Natural killer cell (primary cell): ENCODE data around the gene GINS1. TPM values are rescaled to one million over a fixed set of nuclear protein-coding genes. Genes with fewer than 3 reads are reported as not detected.

ENCODE experiments used
- ATAC-seq, 3 donors: fragments of 150-1000 bp in 2 of 3; fragments of 200-7000 bp in 1 of 3; cut with Tn5 transposase; 1 replicate in 1 of 3; 2 replicates in 2 of 3; pipeline ENCODE4 v1.10.0; 2021; ENCODE audit warnings: mild to moderate bottlenecking in 2 of 3, moderate library complexity in 2 of 3
- DNase-seq, 2 donors: peaks; one replicate each; pipeline versions ENCODE4 v3.0.0 to v3.0.0-alpha.2; 2013 to 2021; ENCODE audit warnings: mixed read lengths in 1 of 2
- H3K27ac ChIP-seq: one replicate; pipeline ENCODE4 v1.5.1; 2013; ENCODE audit warnings: mild to moderate bottlenecking, low read length
- H3K27me3 ChIP-seq: one replicate; pipeline ENCODE4 v1.6.1; 2013; ENCODE audit warnings: low read length; ENCODE audit not compliant: control insufficient read depth, insufficient read depth
- H3K36me3 ChIP-seq: one replicate; pipeline ENCODE4 v1.6.1; 2013; ENCODE audit warnings: low read length; ENCODE audit not compliant: control insufficient read depth, insufficient read depth
- H3K4me1 ChIP-seq: one replicate; pipeline ENCODE4 v1.6.1; 2013; ENCODE audit warnings: low read length; ENCODE audit not compliant: control insufficient read depth, insufficient read depth
- H3K4me3 ChIP-seq: one replicate; pipeline ENCODE4 v1.5.1; 2013; ENCODE audit warnings: low read length
- H3K9me3 ChIP-seq: one replicate; pipeline ENCODE4 v1.6.1; 2013; ENCODE audit warnings: low read length; ENCODE audit not compliant: control insufficient read depth, insufficient read depth
- H3K27ac Mint-ChIP-seq, 2 donors: one replicate each; pipeline ENCODE4 v1.8.0; 2022; ENCODE audit warnings: mild to moderate bottlenecking in 2 of 2, mixed read lengths in 2 of 2, moderate library complexity in 1 of 2
- H3K27me3 Mint-ChIP-seq, 2 donors: one replicate each; pipeline ENCODE4 v1.8.0; 2022; ENCODE audit warnings: low read depth in 2 of 2, mixed read lengths in 2 of 2
- H3K36me3 Mint-ChIP-seq: one replicate; pipeline ENCODE4 v1.8.0; 2022; ENCODE audit warnings: mixed read lengths
- H3K4me1 Mint-ChIP-seq, 2 donors: one replicate each; pipeline ENCODE4 v1.8.0; 2022; ENCODE audit warnings: mixed read lengths in 2 of 2
- H3K4me3 Mint-ChIP-seq: one replicate; pipeline ENCODE4 v1.8.0; 2022; ENCODE audit warnings: mild to moderate bottlenecking, moderate library complexity, mixed read lengths
- H3K9me3 Mint-ChIP-seq, 2 donors: one replicate each; pipeline ENCODE4 v1.8.0; 2022; ENCODE audit warnings: mixed read lengths in 2 of 2
- CTCF ChIP-seq: fragments of 200-600 bp; IDR thresholded peaks from one replicate; pipeline ENCODE4 v1.8.0; 2022; ENCODE audit warnings: antibody characterized with exemption
- WGBS: methylation state at CpG from one replicate; pipeline ENCODE4 v1.1.7; 2013; ENCODE audit warnings: missing lambda C conversion rate; ENCODE audit not compliant: insufficient coverage; 5-methylcytosine and 5-hydroxymethylcytosine counted together
- intact Hi-C: fragments of 100-400 bp; cut with micrococcal nuclease; formaldehyde crosslinking; loops from one replicate; pipeline ENCODE4 v1.14.2; 2022
- total RNA-seq, 4 donors: library from RNA; stranded (reverse); fragments of 120-200 nt in 1 of 4; gene quantifications; one replicate each; pipeline versions ENCODE4 v1.2.3 to v1.2.4, GENCODE V29; 2013 to 2022

Gene GINS1
- total RNA-seq, 3 donors from 2014 or later (not counting 1 experiment from before 2014, with no cell fraction given), result 1.3 to 1.5 (median 1.4) TPM

DNA sequence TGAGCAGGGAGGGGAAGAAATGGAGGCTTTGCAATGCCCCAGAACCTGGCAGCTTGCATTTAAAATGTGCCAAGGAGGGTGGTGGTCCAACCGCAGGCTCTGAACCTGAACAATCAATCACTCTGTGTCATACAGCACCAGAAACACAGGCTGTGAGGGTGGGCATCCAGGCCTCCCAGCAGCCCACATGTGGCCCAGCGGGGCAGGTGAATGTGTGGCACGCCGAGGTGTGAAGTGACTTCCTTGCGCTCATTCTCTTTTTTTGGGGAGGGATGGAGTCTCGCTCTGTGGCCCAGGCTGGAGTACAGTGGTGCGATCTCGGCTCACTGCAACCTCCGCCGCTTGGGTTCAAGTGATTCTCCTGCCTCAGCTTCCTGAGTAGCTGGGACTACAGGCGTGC lies 80.5 kb downstream of the GINS1 start:
- Mint-ChIP-seq H3K4me3 (no peak overlapping the region), H3K36me3 (no peaks in the 10 kb centered on the region), H3K27me3 (peaks cover 4 to 25% of the 10 kb centered on the region in 2 donors), H3K27ac (no peak overlapping the region), H3K4me1 (peaks cover 17 to 18% of the 10 kb centered on the region in 2 donors), H3K9me3 (no peaks in the 10 kb centered on the region)
- no peak for ATAC-seq
- H3K27ac ChIP-seq, result no peak overlapping the region
- no peaks in the 10 kb centered on the region for H3K9me3 ChIP-seq
- 91% methylated on average over 11 of the region's 11 CpGs for WGBS
- no peaks in the 10 kb centered on the region for H3K27me3 ChIP-seq
- intact Hi-C loops, result no loop called here
- no peak for DNase-seq
- H3K4me3 ChIP-seq, result no peak overlapping the region
- TF ChIP-seq CTCF, result no peak
- no peaks in the 10 kb centered on the region for H3K4me1 ChIP-seq
- no peaks in the 10 kb centered on the region for H3K36me3 ChIP-seq

- no peak overlapping the region for H3K27ac ChIP-seq
- no peaks in the 10 kb centered on the region for H3K36me3 Mint-ChIP-seq
- H3K4me3 ChIP-seq, result no peak overlapping the region
- WGBS, result 89% methylated on average over 15 of the region's 15 CpGs
- H3K4me1 Mint-ChIP-seq, result peaks cover 16 to 17% of the 10 kb centered on the region in 2 donors
- H3K4me1 ChIP-seq, result no peaks in the 10 kb centered on the region
- no peaks in the 10 kb centered on the region for H3K9me3 ChIP-seq
- intact Hi-C loops, result no loop called here
- DNase-seq, result no peak
- peaks cover 4 to 13% of the 10 kb centered on the region in 2 donors for H3K27me3 Mint-ChIP-seq
- no peaks in the 10 kb centered on the region for H3K27me3 ChIP-seq
- no peaks in the 10 kb centered on the region for H3K9me3 Mint-ChIP-seq
- no peak overlapping the region for H3K4me3 Mint-ChIP-seq
- no peak for TF ChIP-seq CTCF
- no peak overlapping the region for H3K27ac Mint-ChIP-seq
- ATAC-seq, result no peak
- H3K36me3 ChIP-seq, result no peaks in the 10 kb centered on the region
Measured at GRCh38 chr20:25489221-25489871, 81.9 kb downstream of the GINS1 start.

- DNase-seq, result no peak
- H3K27ac Mint-ChIP-seq, result no peak overlapping the region
- no peaks in the 10 kb centered on the region for H3K36me3 ChIP-seq
- H3K4me1 ChIP-seq, result no peaks in the 10 kb centered on the region
- WGBS, result 90% methylated on average over 15 of the region's 15 CpGs
- no peak overlapping the region for H3K4me3 ChIP-seq
- no peaks in the 10 kb centered on the region for H3K9me3 ChIP-seq
- H3K36me3 Mint-ChIP-seq, result no peaks in the 10 kb centered on the region
- H3K27ac ChIP-seq, result no peak overlapping the region
- H3K9me3 Mint-ChIP-seq, result no peaks in the 10 kb centered on the region
- peaks cover 7 to 8% of the 10 kb centered on the region in 2 donors for H3K4me1 Mint-ChIP-seq
- intact Hi-C loops, result no loop called here
- H3K4me3 Mint-ChIP-seq, result no peak overlapping the region
- H3K27me3 ChIP-seq, result no peaks in the 10 kb centered on the region
- no peak for TF ChIP-seq CTCF
- H3K27me3 Mint-ChIP-seq, result peaks cover 4 to 7% of the 10 kb centered on the region in 2 donors
- no peak for ATAC-seq
Measured at GRCh38 chr20:25490656-25491445, 83.4 kb downstream of the GINS1 start.
